ENCODE results near the gene PPA2.
A peak's percentile ranks its signal among the peaks of the same experiment; 100 is the strongest.
"Not testable (repeated sequence)": the region's sequence is repeated elsewhere in the genome, so short reads cannot be mapped to it uniquely, and the experiment has no call there.

Gene PPA2

DNA sequence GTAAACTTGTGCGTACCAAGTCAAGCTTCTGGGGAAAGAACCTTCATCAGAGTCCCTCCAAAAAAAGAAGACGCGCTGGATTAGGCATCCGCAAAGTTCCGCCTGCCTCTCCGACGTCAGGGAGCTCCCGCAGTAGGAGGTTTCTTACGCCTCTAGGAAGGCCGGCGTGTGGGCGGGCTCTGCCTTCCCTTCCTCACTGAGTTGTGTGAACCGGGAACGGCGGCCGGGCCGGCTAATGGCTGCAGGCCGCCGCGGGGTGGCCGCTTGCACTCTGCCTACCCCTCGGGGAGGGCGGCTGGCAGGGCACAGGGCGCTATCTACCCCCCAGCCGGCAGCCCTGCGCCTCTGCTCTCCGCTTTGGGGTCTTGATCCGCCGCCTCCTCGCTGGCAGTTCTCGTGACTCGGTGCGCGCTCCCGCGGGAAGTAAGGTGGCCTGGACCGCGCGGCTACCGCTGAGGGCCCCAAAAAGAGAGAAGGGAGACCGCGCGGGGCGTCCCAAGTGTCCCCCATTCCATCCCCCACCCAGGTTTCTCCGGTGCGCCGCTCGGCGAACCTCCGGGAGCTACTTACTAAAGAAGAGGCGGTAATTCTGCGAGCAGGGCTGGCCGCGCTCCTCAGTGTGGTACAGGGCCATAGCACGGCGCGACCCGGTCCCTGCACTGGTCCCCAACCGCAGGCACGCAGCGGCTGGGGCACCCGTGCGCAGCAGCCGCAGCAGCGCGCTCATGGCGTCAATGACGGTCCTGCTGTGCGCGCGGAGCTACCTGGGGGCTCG is at the start of gene PPA2:
Gene PPA2 (minus strand): TSS at position 739 of the 775 bp plus-strand sequence. CDS start 12 bp downstream, at position 727.
- peak; percentile 92 for FAIRE-seq
- DNase-seq (ENCODE audit: extremely low spot score, insufficient read length, low read depth) = peak; percentile 76

DNA sequence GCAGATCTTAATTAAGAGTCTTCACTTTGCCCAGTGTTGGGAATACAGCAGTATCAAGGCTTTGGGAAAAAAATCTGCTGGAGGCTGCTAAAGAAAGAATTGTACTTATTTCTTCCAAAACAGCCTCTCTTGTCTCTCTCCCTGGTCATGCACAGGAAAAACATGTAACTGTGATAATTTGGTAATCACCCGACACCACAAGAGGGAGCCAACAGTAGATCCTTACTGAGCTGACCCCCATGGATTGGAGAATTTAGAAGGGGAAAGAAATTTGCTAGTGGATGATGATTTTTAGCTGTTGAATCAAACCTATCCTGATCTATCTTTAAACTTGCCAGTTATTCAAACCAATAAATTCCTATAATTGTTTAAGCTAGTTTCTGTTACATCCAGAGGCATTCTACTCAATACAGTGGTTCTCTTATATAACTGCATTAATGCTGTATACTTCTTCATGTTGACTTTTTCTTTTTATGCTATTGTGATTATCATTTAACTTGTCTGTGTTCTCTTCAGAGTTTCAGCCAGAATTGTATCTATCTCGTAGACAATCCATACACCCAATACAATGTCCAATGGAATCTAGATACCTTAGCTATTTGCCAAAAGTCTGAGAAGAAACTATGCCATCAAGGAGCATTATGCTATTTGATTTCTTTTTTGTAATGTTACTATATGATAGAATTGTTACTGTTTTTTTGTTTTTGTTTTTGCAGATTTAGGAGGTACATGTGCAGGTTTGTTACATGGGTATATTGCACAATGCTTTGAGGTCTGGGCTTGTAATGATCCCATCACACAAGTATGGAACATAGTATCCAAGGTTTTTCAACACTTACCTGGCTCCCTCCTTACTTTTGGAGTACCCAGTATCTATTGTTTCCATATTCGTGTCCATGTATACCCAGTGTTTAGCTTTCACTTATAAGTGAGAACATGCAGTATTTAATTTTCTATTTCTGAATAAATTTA is 47.2 kb upstream of the PPA2 start:
- FAIRE-seq (peak; percentile 72), DNase-seq (ENCODE audit: extremely low spot score, insufficient read length, low read depth) (peak; percentile 12)

DNA sequence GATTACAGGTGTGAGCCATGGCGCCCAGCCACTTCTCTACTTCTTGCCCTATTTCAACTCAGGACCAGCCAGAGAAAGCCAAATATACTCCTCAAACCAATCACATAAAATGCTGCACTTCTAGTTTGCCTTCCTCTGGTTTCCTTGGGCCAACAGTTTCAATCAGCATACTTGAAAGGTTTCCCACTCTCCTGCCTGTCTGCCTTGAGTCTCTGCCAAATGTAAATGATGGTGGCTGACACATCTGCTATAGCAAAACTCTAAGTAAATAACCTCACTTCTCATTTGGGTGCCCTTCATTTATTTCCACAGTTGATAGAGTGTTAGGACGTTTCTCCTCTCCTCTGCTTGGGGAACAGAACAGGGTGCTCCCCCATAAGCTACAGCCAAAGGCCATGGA is 36.4 kb upstream of the PPA2 start:
- DNase-seq (ENCODE audit: extremely low spot score, insufficient read length, low read depth) = no peak
- no peak for FAIRE-seq

DNA sequence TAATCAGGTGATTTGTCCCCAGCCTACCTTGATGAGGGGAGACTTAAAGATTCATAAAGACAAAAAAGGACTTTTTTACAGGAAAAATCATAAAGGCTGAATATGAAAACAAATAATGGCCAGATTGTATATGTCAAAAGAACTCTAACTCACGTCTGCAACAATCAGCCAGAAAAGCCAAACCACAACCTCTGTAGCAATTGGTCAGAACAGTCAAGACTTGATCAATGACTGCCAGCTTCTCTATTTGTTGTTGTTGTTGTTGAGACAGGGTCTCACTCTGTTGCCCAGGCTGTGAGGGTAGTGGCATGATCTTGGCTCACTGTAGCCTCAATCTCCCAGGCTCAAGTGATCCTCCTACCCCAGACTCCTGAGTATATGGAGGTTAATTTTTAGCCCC is 35.9 kb upstream of the PPA2 start:
- peak; percentile 64 for FAIRE-seq
- no peak for DNase-seq (ENCODE audit: extremely low spot score, insufficient read length, low read depth)

DNA sequence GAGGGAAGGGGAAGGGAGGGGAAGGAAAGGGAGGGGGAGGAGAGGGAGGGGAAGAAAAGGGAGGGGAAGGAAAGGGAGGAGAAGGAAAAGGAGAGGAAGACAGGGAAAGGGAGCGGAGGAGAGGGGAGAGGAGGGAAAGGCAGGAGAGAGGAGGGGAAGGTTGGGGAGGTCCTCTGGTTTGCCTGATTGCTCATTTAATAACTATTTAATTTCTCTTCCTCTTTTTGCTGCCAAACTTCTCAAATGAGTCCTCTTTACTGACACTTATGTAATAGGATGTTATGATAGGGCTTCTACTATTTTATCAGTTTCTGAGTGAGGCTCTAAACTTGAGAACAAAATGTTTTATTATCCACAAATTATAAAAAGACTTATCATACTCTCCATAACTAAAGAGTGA is 35.4 kb upstream of the PPA2 start:
- DNase-seq (ENCODE audit: extremely low spot score, insufficient read length, low read depth) (peak; percentile 36), FAIRE-seq (peak; percentile 66)

DNA sequence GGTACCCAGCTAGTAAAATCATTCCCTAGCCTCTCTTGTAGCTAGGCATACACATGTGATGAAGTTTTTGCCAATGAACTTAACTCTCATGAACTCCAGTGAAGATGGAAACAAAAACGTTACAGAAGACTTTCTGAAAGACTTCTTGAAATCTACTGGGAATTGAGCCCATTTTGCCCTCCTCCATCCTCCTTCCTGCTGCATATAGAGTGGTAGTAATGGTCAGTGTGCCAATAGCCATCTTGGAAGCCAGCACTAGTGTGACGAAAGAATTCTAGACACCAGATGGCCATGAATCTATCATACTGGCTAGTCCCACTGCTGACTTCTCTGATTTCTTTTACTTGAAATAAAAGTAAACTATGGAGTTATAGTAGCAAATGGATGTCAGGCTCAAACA is 30.9 kb upstream of the PPA2 start:
- FAIRE-seq (no peak), DNase-seq (ENCODE audit: extremely low spot score, insufficient read length, low read depth) (no peak)

DNA sequence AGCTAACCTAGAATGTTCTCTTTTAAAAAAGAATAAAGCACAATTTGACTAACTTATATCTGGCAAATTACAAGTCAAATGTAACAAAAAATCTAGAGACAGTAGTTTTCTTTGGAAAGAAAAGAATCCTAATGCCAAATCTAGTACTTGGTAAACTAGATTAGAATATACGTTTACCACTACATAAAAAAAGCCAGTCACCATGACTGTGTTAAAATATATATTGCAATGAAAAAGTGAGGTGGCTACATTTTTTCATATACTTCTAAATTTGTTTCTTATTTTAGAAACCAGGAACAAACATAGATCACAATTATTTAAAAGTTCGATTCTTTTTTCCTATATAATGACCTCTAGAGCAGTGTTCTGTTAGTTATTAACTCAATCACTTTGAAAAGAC is 29.6 kb upstream of the PPA2 start:
- DNase-seq (ENCODE audit: extremely low spot score, insufficient read length, low read depth) (no peak), FAIRE-seq (no peak)

DNA sequence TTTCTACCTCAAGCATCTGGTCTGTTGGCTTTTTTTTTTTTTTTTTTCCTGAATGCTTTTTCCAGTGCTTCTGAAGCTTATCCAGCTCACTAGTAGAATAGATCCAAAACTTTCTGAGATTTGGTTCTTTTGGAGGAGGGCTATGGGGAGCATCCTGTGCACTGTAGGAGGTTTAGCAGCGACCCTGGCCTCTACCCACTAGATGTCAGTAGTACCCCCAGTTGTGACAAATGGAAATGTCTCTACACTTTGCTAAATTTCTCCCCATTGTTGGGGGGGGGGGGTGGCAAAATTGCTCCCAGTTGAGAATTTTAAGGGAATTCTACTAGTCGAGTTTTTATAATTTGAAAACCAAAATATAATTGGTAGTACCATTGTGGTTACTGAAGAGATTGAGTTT is 23.0 kb upstream of the PPA2 start:
- DNase-seq (ENCODE audit: extremely low spot score, insufficient read length, low read depth) = no peak
- FAIRE-seq = no peak

DNA sequence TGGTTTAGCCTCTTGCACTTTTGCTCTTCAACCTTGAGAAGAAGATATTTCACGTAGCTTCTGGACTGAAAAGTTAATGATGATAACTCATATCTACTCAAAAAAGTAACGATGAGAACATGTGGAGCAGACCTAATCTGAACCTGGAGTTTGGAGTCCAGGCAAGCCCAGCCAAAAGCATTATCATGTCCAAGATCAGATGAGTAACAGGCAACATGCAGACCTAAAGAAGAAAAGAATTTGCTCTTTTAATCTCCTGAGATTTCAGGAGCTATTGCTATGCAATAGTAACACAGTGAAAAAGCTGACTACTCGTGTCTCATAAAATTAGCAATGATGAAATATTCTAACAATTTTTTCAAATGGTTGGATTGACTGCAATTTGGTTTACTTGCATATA is 21.8 kb upstream of the PPA2 start:
- no peak for DNase-seq (ENCODE audit: extremely low spot score, insufficient read length, low read depth)
- no peak for FAIRE-seq

DNA sequence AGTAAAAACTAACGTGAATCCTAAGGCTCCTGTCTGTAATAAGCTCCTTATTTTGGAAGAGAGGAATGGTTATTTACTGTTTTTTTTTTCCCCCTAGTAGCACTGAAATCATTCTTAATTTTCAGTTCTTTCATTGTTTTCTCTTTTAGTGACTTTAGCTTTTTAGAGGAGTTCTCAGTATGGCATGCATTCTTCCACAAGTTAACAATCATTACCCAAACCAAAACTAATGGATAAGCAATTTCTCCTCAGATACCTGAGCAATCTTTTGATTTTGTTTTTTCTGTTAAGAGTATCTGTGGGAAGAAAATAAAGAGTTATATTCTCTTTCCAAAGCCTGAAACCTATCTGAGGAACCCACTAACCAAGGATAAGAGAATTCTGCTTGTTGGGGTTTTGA is 16.7 kb upstream of the PPA2 start:
- FAIRE-seq (peak; percentile 5), DNase-seq (ENCODE audit: extremely low spot score, insufficient read length, low read depth) (no peak)

DNA sequence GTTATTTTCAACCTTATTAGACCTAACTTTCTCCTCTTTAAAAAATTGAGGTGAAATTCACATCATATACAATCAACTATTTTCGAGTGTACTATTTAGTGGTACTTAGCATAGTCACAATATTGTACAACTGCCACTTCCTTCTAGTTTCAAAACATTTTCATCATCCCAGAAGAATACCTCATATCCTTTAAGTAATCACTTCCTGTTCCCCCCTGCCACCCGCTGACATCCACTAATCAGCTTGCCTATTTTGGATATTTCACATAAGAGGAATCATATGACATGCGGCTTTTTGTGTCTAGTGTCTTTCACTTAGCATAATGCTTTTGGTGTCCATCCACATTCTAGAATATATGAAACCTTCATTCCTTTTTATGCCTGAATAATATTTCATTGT is 10.0 kb upstream of the PPA2 start:
- DNase-seq (ENCODE audit: extremely low spot score, insufficient read length, low read depth) (no peak), FAIRE-seq (no peak)

DNA sequence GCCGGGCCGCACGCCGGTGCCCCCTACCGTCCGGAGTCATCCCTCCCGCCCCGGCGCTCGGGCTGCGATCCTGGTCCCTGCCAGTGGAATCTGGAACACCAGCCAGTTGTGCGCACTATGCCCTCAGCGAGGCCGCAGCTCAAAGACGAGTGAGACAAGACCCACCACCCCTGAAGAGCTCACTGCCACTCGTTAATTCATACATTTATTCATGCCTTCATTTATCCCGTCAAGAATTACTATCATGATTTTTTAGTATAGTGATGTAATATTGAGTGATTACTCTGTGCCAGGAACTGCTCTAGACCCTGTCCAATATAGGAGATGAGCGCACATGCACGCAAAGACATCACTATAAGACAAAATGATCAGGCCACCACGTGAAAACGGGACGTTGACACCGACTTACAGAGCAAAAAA is 247 bp upstream of the PPA2 start:
- FAIRE-seq = no peak

DNA sequence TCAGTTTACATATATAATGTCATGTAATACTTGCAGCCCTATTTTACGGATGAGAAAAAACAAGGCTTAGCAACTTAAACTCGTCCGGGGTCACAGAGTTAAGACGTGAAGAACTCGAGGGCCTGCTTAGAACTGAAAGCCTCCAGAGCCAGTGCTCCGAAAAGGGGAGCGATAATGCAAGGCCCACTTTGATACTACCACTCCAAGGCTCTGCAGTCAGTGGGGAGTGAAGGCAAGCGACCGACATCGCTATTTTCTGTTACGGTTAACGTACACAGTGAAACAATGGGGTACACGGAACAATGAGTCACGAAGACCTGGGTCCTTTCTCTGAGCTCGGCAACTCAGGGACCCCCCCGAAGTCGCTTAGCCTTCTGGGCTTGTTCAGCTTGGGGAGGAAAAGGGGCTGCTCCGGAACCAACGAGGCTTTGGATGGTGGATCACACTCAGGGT is 965 bp downstream of the PPA2 start:
- FAIRE-seq (no peak), DNase-seq (ENCODE audit: extremely low spot score, insufficient read length, low read depth) (no peak)

More for the DNA sequence above, 247 bp upstream of the PPA2 start:
- no peak for DNase-seq (ENCODE audit: extremely low spot score, insufficient read length, low read depth)

DNA sequence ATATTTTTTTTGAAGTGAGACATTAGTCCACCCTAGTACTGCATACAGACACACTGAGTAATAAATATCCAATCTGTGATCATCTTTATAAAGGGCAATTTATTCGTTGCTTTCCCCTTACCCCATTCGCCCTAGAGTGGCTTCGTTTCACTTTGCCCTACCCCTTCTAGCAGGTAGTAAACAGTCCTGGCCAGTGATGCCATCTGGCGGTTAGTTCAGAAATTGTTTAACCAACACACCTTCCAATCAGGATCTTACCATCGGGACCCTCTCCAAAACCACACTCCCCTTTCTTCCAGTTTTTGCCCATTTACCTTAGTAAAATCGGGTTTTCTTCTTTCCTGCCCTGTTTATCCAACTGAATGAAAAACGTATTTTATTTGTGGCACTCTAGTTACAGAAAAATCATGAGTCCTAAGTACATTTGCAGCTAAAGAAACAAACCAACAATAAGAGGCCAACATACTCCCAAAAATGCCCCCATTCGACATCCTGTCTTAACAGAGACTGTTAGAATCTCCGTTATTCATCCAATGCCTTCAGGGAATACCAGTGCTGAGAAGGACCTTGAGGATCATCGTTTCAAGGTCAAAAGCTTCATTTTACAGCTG is 2.2 kb downstream of the PPA2 start:
- FAIRE-seq (peak; percentile 90), DNase-seq (ENCODE audit: extremely low spot score, insufficient read length, low read depth) (peak; percentile 25)

DNA sequence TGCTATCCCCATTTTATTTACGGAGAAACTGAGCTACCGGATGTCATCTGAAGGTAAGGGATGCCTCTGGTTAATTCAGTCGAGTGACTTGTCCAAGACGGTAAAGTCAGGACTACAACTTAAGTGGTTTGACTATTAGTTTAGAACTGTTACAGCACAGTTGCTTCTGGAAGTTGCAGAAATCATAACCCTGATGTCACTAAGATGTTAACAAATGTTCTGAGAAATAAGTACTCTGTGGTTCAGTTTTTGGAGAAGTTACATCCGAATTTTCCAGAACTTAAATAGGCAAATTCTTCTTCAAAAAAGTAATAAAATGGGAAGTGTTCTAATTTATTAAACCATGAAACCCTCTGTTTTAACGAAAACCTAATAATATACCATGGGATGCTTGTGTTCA is 3.1 kb downstream of the PPA2 start:
- DNase-seq (ENCODE audit: extremely low spot score, insufficient read length, low read depth) = no peak
- FAIRE-seq = no peak

DNA sequence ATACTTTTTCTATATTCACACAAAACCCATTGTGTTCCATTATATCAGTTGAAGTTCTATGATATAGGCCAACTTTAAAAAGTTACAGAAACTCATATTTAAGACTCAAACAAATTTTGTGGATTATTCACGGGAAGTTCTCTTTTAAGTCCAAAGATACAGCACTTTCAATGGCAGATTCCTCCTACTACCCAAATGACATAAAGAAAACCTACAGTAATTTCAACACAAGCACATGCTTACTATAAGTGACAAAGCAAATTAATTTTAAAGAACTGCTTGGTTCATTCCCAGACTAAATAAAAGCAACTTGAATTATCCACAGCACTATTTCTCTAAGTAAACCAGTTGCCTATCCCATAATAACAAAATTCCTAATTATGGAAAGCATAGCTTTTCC is 4.1 kb downstream of the PPA2 start:
- no peak for FAIRE-seq
- DNase-seq (ENCODE audit: extremely low spot score, insufficient read length, low read depth) = no peak

DNA sequence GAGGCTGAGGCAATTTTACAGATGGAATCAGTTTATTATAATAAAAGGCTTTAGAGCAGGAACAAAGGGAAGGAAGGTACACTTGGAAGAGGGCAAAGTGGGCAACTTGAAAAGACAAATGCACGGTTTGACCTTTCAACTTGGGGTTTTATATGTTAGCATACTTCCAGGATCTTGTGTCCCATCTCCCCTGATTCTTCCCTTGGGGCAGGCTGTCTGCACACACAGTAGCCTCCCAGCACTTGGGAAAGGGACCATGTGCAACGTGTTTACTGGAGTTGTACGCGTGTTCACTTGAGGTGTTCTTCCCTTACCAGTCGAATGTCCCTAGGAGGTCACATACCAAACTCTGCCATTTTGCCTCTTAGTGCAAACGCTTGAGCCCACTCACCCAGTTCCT is 7.3 kb downstream of the PPA2 start:
- no peak for FAIRE-seq
- no peak for DNase-seq (ENCODE audit: extremely low spot score, insufficient read length, low read depth)

DNA sequence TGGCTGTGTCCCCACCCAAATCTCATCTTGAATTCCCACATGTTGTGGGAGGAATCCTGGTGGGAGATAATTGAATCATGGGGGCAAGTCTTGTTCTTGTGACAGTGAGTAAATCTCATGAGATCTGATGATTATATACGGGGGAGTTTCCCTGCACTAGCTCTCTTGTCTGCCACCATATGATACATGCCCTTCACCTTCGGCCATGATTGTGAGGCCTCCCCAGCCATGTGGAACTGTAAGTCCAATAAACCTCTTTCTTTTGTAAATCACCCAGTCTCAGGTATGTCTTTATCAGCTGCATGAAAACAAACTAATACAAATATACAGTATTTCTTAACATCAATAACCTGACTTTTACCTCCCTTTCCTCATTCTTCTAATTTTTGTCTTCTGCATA is 9.3 kb downstream of the PPA2 start:
- FAIRE-seq; DNase-seq (ENCODE audit: extremely low spot score, insufficient read length, low read depth): not testable (repeated sequence)

DNA sequence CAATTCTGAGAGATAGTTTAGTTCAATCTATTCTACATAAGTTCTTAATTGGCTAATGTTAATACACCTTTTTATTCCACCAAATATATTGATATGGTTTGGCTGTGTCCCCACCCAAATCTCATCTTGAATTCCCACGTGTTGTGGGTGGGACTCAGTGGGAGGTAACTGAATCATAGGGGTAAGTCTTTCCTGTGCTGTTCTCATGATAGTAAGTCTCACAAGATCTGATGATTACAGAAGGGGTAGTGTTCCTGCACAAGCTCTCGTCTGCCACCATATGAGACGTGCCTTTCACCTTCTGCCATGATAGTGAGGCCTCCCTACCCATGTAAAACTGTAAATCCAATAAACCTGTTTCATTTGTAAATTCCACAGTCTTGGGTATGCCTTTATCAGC is 11.3 kb downstream of the PPA2 start:
- FAIRE-seq (no peak), DNase-seq (ENCODE audit: extremely low spot score, insufficient read length, low read depth) (no peak)

DNA sequence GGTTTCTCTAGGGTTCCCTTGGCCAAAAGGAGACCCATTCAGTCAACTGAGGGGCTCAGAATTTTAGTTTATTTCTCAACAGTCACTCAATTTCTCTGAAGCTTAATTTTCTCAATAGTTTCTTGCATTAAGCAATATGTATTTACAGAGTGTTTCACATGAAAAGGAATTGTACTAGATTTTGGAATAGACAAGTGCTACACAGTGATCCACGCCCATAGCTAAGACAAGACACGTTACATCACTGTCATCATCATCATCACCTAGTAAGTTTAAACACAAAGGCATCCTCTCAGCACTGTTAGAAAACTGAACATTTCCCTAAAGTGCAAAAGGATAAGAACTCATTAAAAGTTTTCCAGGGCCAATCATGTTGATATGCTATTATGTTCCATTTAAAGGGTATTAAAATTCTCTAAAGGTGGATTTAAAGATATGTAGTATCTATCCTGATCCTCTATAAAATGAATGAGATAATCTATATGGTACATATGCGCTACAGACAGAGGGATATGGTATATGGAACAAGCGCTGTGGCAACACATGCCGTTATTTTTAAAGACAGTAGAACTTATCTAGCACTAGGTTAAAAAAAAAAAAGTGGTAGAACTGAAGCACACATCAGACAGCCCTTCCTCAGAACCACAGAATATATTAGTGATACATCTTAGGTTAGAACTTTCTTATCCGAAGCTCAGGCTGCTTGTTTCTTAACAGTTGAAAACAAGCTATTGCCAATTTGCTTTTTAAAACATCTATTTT is 12.1 kb downstream of the PPA2 start:
- no peak for FAIRE-seq
- DNase-seq (ENCODE audit: extremely low spot score, insufficient read length, low read depth) = no peak

All from GM18507 (cell line).